HL-60/S4 (cell line): ENCODE data around the gene RANBP17.
"Not testable (repeated sequence)": the region's sequence is repeated elsewhere in the genome, so short reads cannot be mapped to it uniquely, and the experiment has no call there.

Experiments
- in situ Hi-C: fragments of 300-500 bp; cut with MboI; formaldehyde crosslinking; loops from 2 replicates; pipeline ENCODE4 v1.14.3; 2022; ENCODE audit warnings: low sequenced_read_pairs

RANBP17 gene

GRCh38 chr5:170937914-170938313, 76.1 kb downstream of the RANBP17 start:
- in situ Hi-C loops, result no loop called here

- in situ Hi-C loops, result no loop called here
Observed at GRCh38 chr5:170939178-170939577, 77.4 kb downstream of the RANBP17 start.

- in situ Hi-C loops, result no loop called here
Observed at GRCh38 chr5:170941788-170942187, 80.0 kb downstream of the RANBP17 start.

DNA sequence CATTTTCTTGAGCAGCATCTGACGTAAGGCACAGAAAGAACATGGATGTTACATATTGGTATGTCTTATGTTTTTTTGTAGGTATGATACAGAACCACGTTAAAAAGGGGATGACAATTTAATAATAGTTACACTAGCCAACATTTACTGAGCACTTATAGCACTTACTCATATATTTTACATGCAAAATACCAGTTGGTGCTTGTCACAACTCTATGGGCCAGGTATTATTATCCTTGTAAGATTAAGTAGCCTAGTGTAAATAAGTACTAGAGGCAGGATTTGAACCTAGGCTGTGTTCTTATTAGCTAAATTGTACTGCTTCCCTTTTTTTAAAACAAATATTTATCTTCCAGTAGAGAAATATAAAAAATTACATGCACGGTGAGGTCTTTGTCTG, 83.5 kb downstream of the RANBP17 start:
- in situ Hi-C loops, result no loop called here

GRCh38 chr5:170960567-170960966, 98.7 kb downstream of the RANBP17 start:
- in situ Hi-C loops, result no loop called here

GRCh38 chr5:170963521-170963920, 101.7 kb downstream of the RANBP17 start:
- in situ Hi-C loops, result no loop called here

DNA sequence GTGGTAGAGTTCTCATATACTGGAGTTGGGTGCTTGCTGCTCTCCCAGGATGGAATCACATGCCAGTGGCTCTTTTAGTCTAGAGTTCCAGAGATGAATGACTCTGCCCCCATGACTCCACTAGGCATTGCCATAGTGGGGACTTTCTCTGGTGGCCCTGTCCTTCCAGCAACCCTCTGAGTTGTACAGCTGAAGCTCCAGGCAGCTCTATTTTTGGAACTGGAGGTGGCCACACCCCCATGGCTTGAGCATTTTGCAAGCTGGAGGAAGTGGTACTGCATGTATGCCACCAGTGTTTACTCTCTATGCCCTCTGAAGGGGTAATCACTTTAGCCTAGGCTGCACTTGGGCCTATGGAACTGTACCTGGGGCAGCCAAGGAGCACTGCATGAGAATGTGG, 112.6 kb downstream of the RANBP17 start:
- in situ Hi-C loops, result no loop called here

DNA sequence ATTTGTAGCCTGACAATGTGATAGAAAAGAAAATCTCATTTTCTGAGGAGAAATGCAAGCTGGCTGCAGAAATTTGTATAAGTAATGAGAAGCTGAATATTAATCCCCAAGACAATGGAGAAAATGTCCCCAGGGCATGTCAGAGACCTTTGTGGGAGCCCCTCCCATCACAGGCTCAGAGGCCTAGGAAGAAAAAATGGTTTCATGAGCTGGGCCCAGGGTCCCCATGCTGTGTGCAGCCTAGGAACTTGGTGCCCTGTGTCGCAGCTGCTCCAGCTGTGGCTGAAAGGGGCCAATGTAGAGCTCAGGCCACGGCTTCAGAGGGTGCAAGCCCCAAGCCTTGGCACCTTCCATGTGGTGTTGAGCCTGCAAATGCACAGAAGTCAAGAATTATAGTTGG, 118.4 kb downstream of the RANBP17 start:
- in situ Hi-C loops, result not testable (repeated sequence)

- in situ Hi-C loops, result no loop called here
Observed at GRCh38 chr5:170985486-170985885, 123.7 kb downstream of the RANBP17 start.

GRCh38 chr5:170986598-170986997, 124.8 kb downstream of the RANBP17 start:
- in situ Hi-C loops, result no loop called here

GRCh38 chr5:170993476-170993875, 131.7 kb downstream of the RANBP17 start:
- in situ Hi-C loops, result no loop called here

GRCh38 chr5:171010086-171010485, 148.3 kb downstream of the RANBP17 start:
- in situ Hi-C loops, result no loop called here

DNA sequence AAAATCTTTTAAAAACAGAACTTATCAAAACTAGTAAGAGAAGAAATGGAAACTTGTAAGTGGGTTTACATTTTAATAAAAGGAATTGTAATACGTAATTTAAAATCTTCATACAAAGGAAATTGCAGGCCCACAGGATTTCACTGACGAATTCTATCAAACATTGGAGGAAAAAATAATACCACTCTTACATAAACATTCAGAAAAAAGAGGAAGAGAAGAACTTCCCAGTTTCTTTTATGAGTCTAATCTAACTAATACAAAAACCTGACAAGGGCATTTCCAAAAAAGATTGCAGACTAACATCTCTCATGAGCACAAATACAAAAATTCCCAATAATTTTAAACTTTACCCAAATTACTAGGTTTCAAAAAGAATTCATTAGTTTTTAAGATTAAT, 149.0 kb downstream of the RANBP17 start:
- in situ Hi-C loops, result no loop called here

GRCh38 chr5:171023508-171023907, 161.7 kb downstream of the RANBP17 start:
- in situ Hi-C loops, result no loop called here

DNA sequence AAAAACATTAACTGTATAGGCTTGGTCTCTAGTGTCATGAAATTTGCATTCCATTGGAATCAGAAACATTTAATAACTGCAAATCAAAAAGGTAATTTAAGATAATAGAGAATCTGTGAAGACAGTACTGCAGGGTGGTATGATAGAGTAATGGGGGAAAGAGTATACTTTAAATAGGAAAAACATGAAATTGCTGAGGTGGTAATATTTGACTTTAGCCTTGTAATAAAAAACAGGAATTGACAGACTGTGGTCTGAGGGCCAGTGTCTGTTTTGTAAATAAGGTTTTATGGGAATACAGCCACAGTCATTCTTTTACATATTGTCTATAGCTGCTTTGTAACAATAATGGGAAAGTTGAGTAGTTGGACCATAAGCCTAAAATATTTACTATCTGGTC, 162.3 kb downstream of the RANBP17 start:
- in situ Hi-C loops, result no loop called here

DNA sequence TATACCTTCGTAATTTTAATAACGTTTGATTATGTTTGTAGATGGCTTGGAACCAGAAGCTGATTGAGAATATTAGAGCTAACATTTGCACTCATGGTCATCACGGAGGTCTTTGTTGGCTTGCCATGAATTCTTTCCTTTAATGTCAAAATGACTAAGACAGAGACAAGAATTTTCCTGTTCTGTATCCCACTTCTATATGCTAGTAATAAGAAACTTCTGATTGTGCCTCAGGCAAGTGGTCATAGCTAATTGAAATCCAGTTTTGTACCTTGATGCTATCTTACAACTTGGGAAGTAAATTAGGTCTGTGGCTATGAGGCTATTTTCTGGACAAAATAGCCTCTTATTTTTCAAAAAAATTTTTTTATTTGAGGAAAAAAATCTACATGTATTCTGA, 167.6 kb downstream of the RANBP17 start:
- in situ Hi-C loops, result no loop called here

- in situ Hi-C loops, result no loop called here
Observed at GRCh38 chr5:171031977-171032376, 170.2 kb downstream of the RANBP17 start.

DNA sequence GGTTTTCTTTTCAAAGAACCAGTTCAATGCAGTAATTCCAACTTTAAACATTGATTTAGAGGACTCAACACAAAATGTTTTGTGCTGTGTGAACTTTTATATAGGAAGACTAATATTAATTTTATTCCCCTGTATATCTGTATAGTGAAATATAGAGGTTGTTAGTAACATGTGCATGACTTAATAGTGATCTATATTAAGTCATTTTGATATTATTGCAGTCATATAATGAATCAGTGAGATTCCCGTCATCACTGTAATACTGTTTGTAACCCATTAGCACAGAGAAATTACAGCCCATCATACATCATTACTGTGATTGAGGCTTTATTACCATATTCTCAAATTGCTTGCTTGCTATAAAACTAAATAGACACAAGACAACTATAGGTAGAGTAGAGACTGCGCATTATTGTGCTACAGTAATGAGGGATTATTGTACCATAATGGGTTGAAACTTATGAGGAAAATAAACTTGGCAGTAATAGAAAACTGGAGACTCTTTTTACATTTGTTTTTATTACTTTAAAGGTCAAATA, 170.7 kb downstream of the RANBP17 start:
- in situ Hi-C loops, result no loop called here

- in situ Hi-C loops, result not testable (repeated sequence)
Observed at GRCh38 chr5:171041893-171042292, 180.1 kb downstream of the RANBP17 start.

DNA sequence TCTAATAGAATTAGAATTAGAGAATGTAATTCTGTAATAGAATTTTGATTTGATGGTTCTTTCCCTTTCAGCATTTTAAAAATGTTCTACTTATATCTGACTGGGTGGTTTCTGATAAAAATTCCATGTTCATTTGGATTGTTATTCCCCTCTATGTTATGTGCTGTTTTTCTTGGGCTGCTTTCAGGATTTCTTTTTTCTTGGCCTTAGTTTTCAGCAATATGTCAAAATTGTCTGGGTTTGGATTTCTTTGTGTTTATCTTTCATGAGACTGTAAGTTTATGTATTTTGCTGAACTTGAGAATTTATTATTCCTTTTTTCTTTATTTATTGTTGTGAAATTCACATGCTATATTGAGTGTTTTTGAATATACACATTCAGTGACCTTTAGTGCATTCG, 189.1 kb downstream of the RANBP17 start:
- in situ Hi-C loops, result no loop called here

DNA sequence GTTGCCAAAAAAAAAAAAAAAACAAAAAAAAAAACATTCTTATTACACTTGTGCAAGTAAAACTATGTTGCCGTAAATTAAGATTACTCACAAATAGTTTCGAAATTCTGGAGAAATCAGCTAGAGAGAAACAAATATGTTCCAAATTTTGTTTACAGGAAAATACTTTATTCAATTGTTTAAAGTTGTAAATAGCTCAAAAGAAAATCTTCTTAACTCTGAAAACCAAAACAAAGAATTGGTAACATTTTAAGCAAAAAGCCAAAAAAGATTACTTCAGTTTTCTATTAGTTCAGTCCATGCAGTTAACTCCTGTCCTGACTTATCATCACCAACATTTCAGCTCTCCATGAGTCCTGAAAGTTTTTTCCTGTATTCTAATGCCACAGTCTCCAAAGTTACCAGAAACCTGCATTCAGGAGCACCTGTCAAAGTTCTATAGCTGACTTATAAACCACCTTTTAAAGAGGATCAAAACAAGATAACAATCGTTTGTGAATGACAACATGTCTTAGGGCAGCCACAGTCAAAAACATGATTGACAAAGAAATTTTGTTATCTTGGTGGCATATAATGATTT, 194.1 kb downstream of the RANBP17 start:
- in situ Hi-C loops, result no loop called here

GRCh38 chr5:171067540-171068130, 205.8 kb downstream of the RANBP17 start:
- in situ Hi-C loops, result no loop called here

GRCh38 chr5:171074747-171075146, 212.9 kb downstream of the RANBP17 start:
- in situ Hi-C loops, result no loop called here
